OCI-LY3 (cell line): ENCODE measurements around the gene CADPS2.

ENCODE experiments used
- CTCF ChIP-seq: fragments of 200-600, 300-600 bp; sonication (generic); IDR thresholded peaks from 2 replicates; pipeline ENCODE4 v1.5.1; 2014; ENCODE audit warnings: antibody characterized with exemption, low read length, low read depth
- EZH2phosphoT487 ChIP-seq: fragments of 200-600 bp; shearing (Covaris generic); IDR thresholded peaks from 2 replicates; pipeline ENCODE4 v1.6.1; 2018; ENCODE audit warnings: antibody characterized with exemption, mixed run types, low read depth

- no peak for TF ChIP-seq CTCF
- no peak for TF ChIP-seq EZH2phosphoT487
Observed at GRCh38 chr7:122302761-122303530, 583.3 kb downstream of the CADPS2 start.
